Measurements from ENCODE around the gene IRGM.
"Not testable (repeated sequence)": the region's sequence is repeated elsewhere in the genome, so short reads cannot be mapped to it uniquely, and the experiment has no call there.

IRGM gene

DNA sequence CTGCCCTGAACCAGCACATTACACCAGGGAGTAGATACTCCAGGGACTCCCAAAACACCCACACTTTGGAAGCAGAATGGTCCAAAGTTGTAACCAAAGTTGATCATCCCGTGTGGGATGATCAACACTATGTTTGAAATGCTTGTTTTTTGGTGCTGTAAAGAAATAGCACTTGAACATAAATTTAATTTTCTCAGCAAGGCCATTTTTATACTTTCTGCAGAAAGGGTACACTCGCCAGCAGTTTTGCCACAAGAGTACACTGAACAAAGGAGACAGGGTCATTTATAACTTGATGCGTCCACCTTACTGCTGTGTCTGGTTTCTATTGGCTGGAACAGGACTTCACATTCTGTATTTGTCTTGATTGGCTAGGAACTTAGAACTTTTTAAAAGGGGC, 14.5 kb upstream of the IRGM start:
- not testable (repeated sequence) for H2BK120ac ChIP-seq (ENCODE audit: insufficient read depth, low read length, poor library complexity); H4K12ac ChIP-seq (ENCODE audit: low read depth, low read length); H3K9me3 ChIP-seq (ENCODE audit: insufficient read depth, low read depth, low read length); H3K4ac ChIP-seq (ENCODE audit: low read depth, low read length); H3K18ac ChIP-seq (ENCODE audit: low read length); H2AK5ac ChIP-seq (ENCODE audit: low read length); H3K36me3 ChIP-seq (ENCODE audit: control insufficient read depth in 1 of 2, insufficient read depth in 2 of 2, low read length in 2 of 2); H3K79me2 ChIP-seq (ENCODE audit: control insufficient read depth, insufficient read depth, low read length, poor library complexity); H4K91ac ChIP-seq (ENCODE audit: low read depth, low read length); DNase-seq; H2AFZ ChIP-seq (ENCODE audit: insufficient read depth, low read length, poor library complexity); H4K8ac ChIP-seq (ENCODE audit: low read depth, low read length); H3K4me1 ChIP-seq (ENCODE audit: control insufficient read depth in 1 of 2, insufficient read depth in 2 of 2, low read length in 2 of 2); H3K4me2 ChIP-seq (ENCODE audit: low read length); H3K27me3 ChIP-seq (ENCODE audit: insufficient read depth, low read length); H3K23ac ChIP-seq (ENCODE audit: low read length); H2BK5ac ChIP-seq (ENCODE audit: low read depth, low read length, poor library complexity); H2BK12ac ChIP-seq (ENCODE audit: low read length); H3K27ac ChIP-seq (ENCODE audit: low read depth, low read length); H3K14ac ChIP-seq (ENCODE audit: low read length); H3K4me3 ChIP-seq (ENCODE audit: low read depth, low read length); H3K9ac ChIP-seq (ENCODE audit: low read length); H3K79me1 ChIP-seq (ENCODE audit: low read length)
- WGBS (ENCODE audit: extremely low coverage, insufficient coverage, insufficient read length) = no CpG with 5 or more reads among the region's 3 CpGs

DNA sequence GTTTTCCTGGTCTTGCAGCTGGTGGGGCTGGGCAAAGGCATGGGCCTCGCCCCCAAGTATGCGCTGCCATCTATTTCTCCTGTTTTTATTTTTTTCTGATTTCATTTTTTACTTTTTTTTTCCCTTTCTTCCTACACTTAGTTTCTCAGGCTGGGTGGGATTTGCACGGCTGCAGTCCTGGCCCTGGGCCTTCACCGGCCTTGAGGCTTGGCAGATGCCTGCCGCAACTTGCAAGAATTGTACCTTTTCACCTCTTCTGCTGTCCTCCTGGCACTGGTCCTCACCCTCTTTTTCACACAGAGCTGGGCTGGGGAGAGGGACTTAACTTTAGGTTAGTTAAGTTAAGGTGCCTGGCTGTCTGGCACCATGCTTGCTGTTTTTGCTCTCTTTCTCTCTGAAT, 10.3 kb upstream of the IRGM start:
- H3K79me2 ChIP-seq (ENCODE audit: control insufficient read depth, insufficient read depth, low read length, poor library complexity) = no peaks in the 10 kb centered on the region
- no peak overlapping the region for H2AFZ ChIP-seq (ENCODE audit: insufficient read depth, low read length, poor library complexity)
- H3K79me1 ChIP-seq (ENCODE audit: low read length) = no peaks in the 10 kb centered on the region
- H3K4me1 ChIP-seq (ENCODE audit: control insufficient read depth in 1 of 2, insufficient read depth in 2 of 2, low read length in 2 of 2) = no peaks in the 10 kb centered on the region
- no peak overlapping the region for H3K4me2 ChIP-seq (ENCODE audit: low read length)
- H4K8ac ChIP-seq (ENCODE audit: low read depth, low read length) = no peak overlapping the region
- no peak overlapping the region for H4K91ac ChIP-seq (ENCODE audit: low read depth, low read length)
- no peak overlapping the region for H2BK120ac ChIP-seq (ENCODE audit: insufficient read depth, low read length, poor library complexity)
- no peak overlapping the region for H4K12ac ChIP-seq (ENCODE audit: low read depth, low read length)
- H3K14ac ChIP-seq (ENCODE audit: low read length) = no peak overlapping the region
- WGBS (ENCODE audit: extremely low coverage, insufficient coverage, insufficient read length) = no CpG with 5 or more reads among the region's 5 CpGs
- no peak overlapping the region for H3K9ac ChIP-seq (ENCODE audit: low read length)
- H3K9me3 ChIP-seq (ENCODE audit: insufficient read depth, low read depth, low read length) = peaks cover 3% of the 10 kb centered on the region
- H3K18ac ChIP-seq (ENCODE audit: low read length) = no peak overlapping the region
- no peaks in the 10 kb centered on the region for H3K36me3 ChIP-seq (ENCODE audit: control insufficient read depth in 1 of 2, insufficient read depth in 2 of 2, low read length in 2 of 2)
- H2BK5ac ChIP-seq (ENCODE audit: low read depth, low read length, poor library complexity) = no peak overlapping the region
- no peak overlapping the region for H2BK12ac ChIP-seq (ENCODE audit: low read length)
- H3K4ac ChIP-seq (ENCODE audit: low read depth, low read length) = no peak overlapping the region
- no peak overlapping the region for H3K23ac ChIP-seq (ENCODE audit: low read length)
- H3K27me3 ChIP-seq (ENCODE audit: insufficient read depth, low read length) = no peaks in the 10 kb centered on the region
- H2AK5ac ChIP-seq (ENCODE audit: low read length) = no peak overlapping the region
- H3K4me3 ChIP-seq (ENCODE audit: low read depth, low read length) = no peak overlapping the region
- DNase-seq = no peak
- H3K27ac ChIP-seq (ENCODE audit: low read depth, low read length) = no peak overlapping the region

GRCh38 chr5:150836703-150837102, 9.6 kb upstream of the IRGM start:
- H3K27ac ChIP-seq (ENCODE audit: low read depth, low read length) = no peak overlapping the region
- no peak overlapping the region for H3K9ac ChIP-seq (ENCODE audit: low read length)

GRCh38 chr5:150845185-150845859, 999 bp upstream of the IRGM start:
- not testable (repeated sequence) for H2BK5ac ChIP-seq (ENCODE audit: low read depth, low read length, poor library complexity); H4K8ac ChIP-seq (ENCODE audit: low read depth, low read length); H3K9me3 ChIP-seq (ENCODE audit: insufficient read depth, low read depth, low read length); H3K36me3 ChIP-seq (ENCODE audit: control insufficient read depth in 1 of 2, insufficient read depth in 2 of 2, low read length in 2 of 2); H3K79me2 ChIP-seq (ENCODE audit: control insufficient read depth, insufficient read depth, low read length, poor library complexity); H3K18ac ChIP-seq (ENCODE audit: low read length); H2AFZ ChIP-seq (ENCODE audit: insufficient read depth, low read length, poor library complexity); H3K23ac ChIP-seq (ENCODE audit: low read length); H3K4me2 ChIP-seq (ENCODE audit: low read length); H3K27me3 ChIP-seq (ENCODE audit: insufficient read depth, low read length); H3K4ac ChIP-seq (ENCODE audit: low read depth, low read length); H2BK12ac ChIP-seq (ENCODE audit: low read length); H3K4me1 ChIP-seq (ENCODE audit: control insufficient read depth in 1 of 2, insufficient read depth in 2 of 2, low read length in 2 of 2); H4K12ac ChIP-seq (ENCODE audit: low read depth, low read length); H3K9ac ChIP-seq (ENCODE audit: low read length); H2AK5ac ChIP-seq (ENCODE audit: low read length); H3K79me1 ChIP-seq (ENCODE audit: low read length); H3K27ac ChIP-seq (ENCODE audit: low read depth, low read length); DNase-seq; H3K14ac ChIP-seq (ENCODE audit: low read length); H3K4me3 ChIP-seq (ENCODE audit: low read depth, low read length); H2BK120ac ChIP-seq (ENCODE audit: insufficient read depth, low read length, poor library complexity); H4K91ac ChIP-seq (ENCODE audit: low read depth, low read length)
- no CpG with 5 or more reads among the region's 32 CpGs for WGBS (ENCODE audit: extremely low coverage, insufficient coverage, insufficient read length)

More at GRCh38 chr5:150836703-150837102, 9.6 kb upstream of the IRGM start:
- H4K8ac ChIP-seq (ENCODE audit: low read depth, low read length) = no peak overlapping the region
- no peak overlapping the region for H4K91ac ChIP-seq (ENCODE audit: low read depth, low read length)
- WGBS (ENCODE audit: extremely low coverage, insufficient coverage, insufficient read length) = no CpG with 5 or more reads among the region's 3 CpGs
- peak; percentile 45 to 56 for DNase-seq
- no peaks in the 10 kb centered on the region for H3K79me1 ChIP-seq (ENCODE audit: low read length)
- no peaks in the 10 kb centered on the region for H3K4me1 ChIP-seq (ENCODE audit: control insufficient read depth in 1 of 2, insufficient read depth in 2 of 2, low read length in 2 of 2)
- no peaks in the 10 kb centered on the region for H3K36me3 ChIP-seq (ENCODE audit: control insufficient read depth in 1 of 2, insufficient read depth in 2 of 2, low read length in 2 of 2)
- H3K14ac ChIP-seq (ENCODE audit: low read length) = no peak overlapping the region
- H3K4me2 ChIP-seq (ENCODE audit: low read length) = no peak overlapping the region
- no peak overlapping the region for H3K4ac ChIP-seq (ENCODE audit: low read depth, low read length)
- no peak overlapping the region for H2BK5ac ChIP-seq (ENCODE audit: low read depth, low read length, poor library complexity)
- H2AK5ac ChIP-seq (ENCODE audit: low read length) = no peak overlapping the region
- no peaks in the 10 kb centered on the region for H3K79me2 ChIP-seq (ENCODE audit: control insufficient read depth, insufficient read depth, low read length, poor library complexity)
- H3K18ac ChIP-seq (ENCODE audit: low read length) = no peak overlapping the region
- H3K9me3 ChIP-seq (ENCODE audit: insufficient read depth, low read depth, low read length) = peaks cover 4% of the 10 kb centered on the region
- no peak overlapping the region for H2AFZ ChIP-seq (ENCODE audit: insufficient read depth, low read length, poor library complexity)
- no peak overlapping the region for H2BK120ac ChIP-seq (ENCODE audit: insufficient read depth, low read length, poor library complexity)
- no peak overlapping the region for H4K12ac ChIP-seq (ENCODE audit: low read depth, low read length)
- no peak overlapping the region for H3K4me3 ChIP-seq (ENCODE audit: low read depth, low read length)
- no peak overlapping the region for H3K23ac ChIP-seq (ENCODE audit: low read length)
- H2BK12ac ChIP-seq (ENCODE audit: low read length) = no peak overlapping the region
- H3K27me3 ChIP-seq (ENCODE audit: insufficient read depth, low read length) = no peaks in the 10 kb centered on the region

Measured in trophoblast cell (in vitro differentiated cells and primary cell).